ENCODE measurements around the gene LRRC3.

GRCh38 chr21:44495611-44496563, 40.6 kb downstream of the LRRC3 start:
- no peak for TF ChIP-seq CTCF (IDR thresholded peaks at IDR 0.05)
- no peak for TF ChIP-seq POLR2AphosphoS5 (IDR thresholded peaks at IDR 0.05)
- TF ChIP-seq POLR2A (IDR thresholded peaks at IDR 0.05), result no peak

Data from prostate gland (tissue), 2 donors.